Right lobe of liver (tissue), 6 donors: ENCODE results near the gene BMF. TPM values are rescaled to one million over a fixed set of nuclear protein-coding genes. Genes with fewer than 3 reads are reported as not detected.

Source experiments
- ATAC-seq, 4 donors: fragments of 200-7000 bp; cut with Tn5 transposase; one replicate each; pipeline ENCODE4 v1.9.1; 2020; ENCODE audit warnings: mild to moderate bottlenecking in 4 of 4, moderate library complexity in 4 of 4
- DNase-seq, 3 donors: peaks; one replicate each; pipeline ENCODE4 v3.0.0-alpha.2; 2020
- H3K27ac ChIP-seq, 3 donors: fragments of 200-600 bp; one replicate each; pipeline ENCODE4 v1.8.0; 2022
- H3K27me3 ChIP-seq, 2 donors: fragments of 200-600 bp; one replicate each; pipeline ENCODE4 v1.8.0; 2022
- H3K36me3 ChIP-seq, 4 donors: fragments of 200-600 bp; sonication (generic) in 1 of 4; one replicate each; pipeline versions ENCODE4 v1.5.1 to v1.8.0; 2017 to 2022; ENCODE audit warnings: control low read depth in 1 of 4
- H3K4me1 ChIP-seq, 4 donors: fragments of 200-600 bp; sonication (generic) in 1 of 4; one replicate each; pipeline versions ENCODE4 v1.5.1 to v1.8.0; 2017 to 2022; ENCODE audit warnings: control low read depth in 1 of 4
- H3K4me3 ChIP-seq, 3 donors: fragments of 200-600 bp; one replicate each; pipeline ENCODE4 v1.8.0; 2022
- H3K9me3 ChIP-seq, 4 donors: fragments of 200-600 bp; sonication (generic) in 1 of 4; one replicate each; pipeline versions ENCODE4 v1.5.1 to v1.8.0; 2017 to 2022; ENCODE audit warnings: control low read depth in 1 of 4
- CTCF ChIP-seq, 4 donors: fragments of 200-600 bp in 3 of 4; fragments of 450-650 bp in 1 of 4; IDR thresholded peaks; one replicate each; pipeline versions ENCODE4 v1.5.1 to v1.8.0; 2016 to 2022; ENCODE audit warnings: antibody characterized with exemption in 4 of 4, mild to moderate bottlenecking in 2 of 4
- POLR2A ChIP-seq: fragments of 450-650 bp; IDR thresholded peaks from one replicate; pipeline ENCODE4 v1.6.1; 2017; ENCODE audit warnings: antibody characterized with exemption, mild to moderate bottlenecking
- WGBS: methylation state at CpG from one replicate; pipeline ENCODE4 v1.1.6; 2018; ENCODE audit warnings: low coverage, low lambda C conversion rate; ENCODE audit not compliant: insufficient coverage; ENCODE audit errors: missing lambda C conversion rate; 5-methylcytosine and 5-hydroxymethylcytosine counted together
- intact Hi-C, 2 donors: fragments of 100-400 bp; cut with DNase I; formaldehyde crosslinking; loops; one replicate each; pipeline versions ENCODE4 v1.11.2 to v1.14.1; 2022
- total RNA-seq, 6 experiments: library from RNA; depleted of rRNA in 2 of 6; stranded (reverse); fragments of >200 nt in 2 of 6; fragmentation: NEBNext Ultra II Directional in 3 of 6; extraction: Animal tissue kit (Norgen Biotek cat#: 25700) in 3 of 6; gene quantifications; one replicate each; pipeline versions ENCODE4 v1.1.0 to v1.2.4, GENCODE V29; 2016 to 2023
- donor health status: DM: no; HTN: yes; CAD: no.
- donor health status: DM: no; HTN: no; CAD: no.
- donor health status: DM: no; HTN: no; CAD: no.
- donor health status: DM: no; HTN: yes; CAD: no.
- donor health status: DM: no; HTN: yes; CAD: no.

BMF gene
- total RNA-seq, 6 experiments from 2014 or later, result 1.7 to 7.3 (median 3.4) TPM

- Histone ChIP-seq H3K9me3 (no peaks in the 10 kb centered on the region), H3K4me1 (peaks cover 0 to 30% (median 13%) of the 10 kb centered on the region in 4 donors), H3K36me3 (no peaks in the 10 kb centered on the region), H3K27me3 (no peaks in the 10 kb centered on the region), H3K27ac (no peak overlapping the region), H3K4me3 (no peak overlapping the region)
- no CpG with 5 or more reads among the region's 5 CpGs for WGBS
- DNase-seq, result no peak
- TF ChIP-seq POLR2A (no peak), CTCF (IDR thresholded peaks at IDR 0.05) (no peak)
- no peak for ATAC-seq
- intact Hi-C loops, result no loop called here
Measured at GRCh38 chr15:40070166-40070557, 38.5 kb downstream of the BMF start.

GRCh38 chr15:40069178-40070165, 39.2 kb downstream of the BMF start:
- Histone ChIP-seq H3K27me3 (no peaks in the 10 kb centered on the region), H3K9me3 (no peaks in the 10 kb centered on the region), H3K36me3 (no peaks in the 10 kb centered on the region), H3K4me3 (no peak overlapping the region), H3K4me1 (peaks cover 0 to 30% (median 13%) of the 10 kb centered on the region in 4 donors), H3K27ac (peak overlapping the region in 2 of 3 donors; percentile 12 to 33)
- TF ChIP-seq POLR2A, result no peak
- no peak for TF ChIP-seq CTCF (IDR thresholded peaks at IDR 0.05)
- DNase-seq (peak; percentile 96 to 99 (median 98)), ATAC-seq (peak; percentile 96 to 97 (median 97))
- 23% methylated on average over 8 of the region's 32 CpGs for WGBS
- intact Hi-C loops, result no loop called here

- no peak for ATAC-seq
- intact Hi-C loops, result no loop called here
- WGBS, result 60% methylated on average over 6 of the region's 6 CpGs
- peaks cover 0 to 30% (median 13%) of the 10 kb centered on the region in 4 donors for H3K4me1 ChIP-seq
- no peak overlapping the region for H3K4me3 ChIP-seq
- H3K27me3 ChIP-seq, result no peaks in the 10 kb centered on the region
- no peaks in the 10 kb centered on the region for H3K9me3 ChIP-seq
- TF ChIP-seq POLR2A (no peak), CTCF (IDR thresholded peaks at IDR 0.05) (no peak)
- no peak overlapping the region for H3K27ac ChIP-seq
- H3K36me3 ChIP-seq, result no peaks in the 10 kb centered on the region
- no peak for DNase-seq
Measured at GRCh38 chr15:40067921-40068624, 40.6 kb downstream of the BMF start.

- Histone ChIP-seq H3K4me3 (no peak overlapping the region), H3K27ac (no peak overlapping the region), H3K27me3 (no peaks in the 10 kb centered on the region), H3K4me1 (peaks cover 0 to 30% (median 13%) of the 10 kb centered on the region in 4 donors), H3K9me3 (no peaks in the 10 kb centered on the region), H3K36me3 (no peaks in the 10 kb centered on the region)
- WGBS, result 92% methylated on average over 5 of the region's 5 CpGs
- TF ChIP-seq CTCF (IDR thresholded peaks at IDR 0.05) (no peak), POLR2A (no peak)
- DNase-seq (no peak), ATAC-seq (no peak)
- intact Hi-C loops, result no loop called here
Measured at GRCh38 chr15:40066589-40066988, 42.1 kb downstream of the BMF start.
